ENCODE measurements around the gene PMPCB.

PMPCB gene

DNA sequence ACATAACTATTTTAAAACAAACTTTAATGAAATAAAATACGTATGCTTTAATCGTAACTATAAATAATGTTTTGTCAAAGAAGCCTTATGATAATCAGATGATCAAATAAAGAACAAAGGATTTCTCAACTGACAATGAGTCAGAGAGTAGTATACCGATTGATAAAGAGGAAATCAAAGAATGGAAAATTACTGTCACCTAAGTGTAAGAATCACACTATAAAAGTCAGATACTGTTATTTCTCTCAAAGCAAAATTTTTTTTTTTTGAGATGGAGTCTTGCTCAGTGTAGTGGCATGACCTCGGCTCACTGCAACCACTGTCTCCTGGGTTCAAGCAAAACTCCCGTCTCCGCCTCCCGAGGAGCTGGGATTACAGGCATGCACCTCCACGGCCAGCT is 28.5 kb downstream of the PMPCB start:
- DNase-seq (ENCODE audit: low spot score), result no peak

DNA sequence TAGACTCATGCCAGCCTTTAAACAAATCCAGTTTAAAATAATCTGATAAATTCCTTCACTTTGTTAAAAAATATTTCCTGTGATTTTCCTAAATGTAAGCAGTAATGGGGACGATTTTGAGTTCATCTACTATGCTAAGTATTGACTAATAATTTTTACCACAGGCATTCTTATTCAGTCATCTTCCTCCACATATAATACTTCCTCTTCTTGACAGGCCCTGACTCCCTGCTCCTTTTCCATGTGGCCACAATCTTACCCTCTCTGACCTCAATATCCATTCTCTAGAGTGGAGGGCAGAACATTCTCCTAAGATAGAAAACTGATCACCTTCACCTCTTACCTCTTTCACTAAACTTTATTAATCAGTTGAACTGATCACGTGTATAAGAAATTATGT is 39.5 kb downstream of the PMPCB start:
- DNase-seq (ENCODE audit: low spot score), result no peak

DNA sequence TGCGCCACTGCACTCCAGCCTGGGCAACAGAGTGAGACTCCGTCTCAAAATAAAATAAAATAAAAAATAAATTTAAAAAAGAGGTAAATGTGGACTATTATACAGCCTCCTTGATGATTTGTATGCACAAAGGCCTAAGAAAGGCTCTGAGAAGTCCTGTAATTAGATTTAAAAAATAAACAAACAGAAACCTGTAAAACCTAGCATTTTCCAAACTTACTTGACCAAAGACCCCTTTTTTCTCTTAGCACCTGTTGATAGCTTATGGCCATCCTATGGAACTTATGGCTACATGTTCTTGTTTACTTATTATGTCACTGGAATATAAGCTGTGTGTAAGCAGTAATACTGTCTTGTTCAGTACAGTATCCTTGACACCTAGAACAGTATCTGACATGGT is 41.6 kb downstream of the PMPCB start:
- DNase-seq (ENCODE audit: low spot score), result no peak

DNA sequence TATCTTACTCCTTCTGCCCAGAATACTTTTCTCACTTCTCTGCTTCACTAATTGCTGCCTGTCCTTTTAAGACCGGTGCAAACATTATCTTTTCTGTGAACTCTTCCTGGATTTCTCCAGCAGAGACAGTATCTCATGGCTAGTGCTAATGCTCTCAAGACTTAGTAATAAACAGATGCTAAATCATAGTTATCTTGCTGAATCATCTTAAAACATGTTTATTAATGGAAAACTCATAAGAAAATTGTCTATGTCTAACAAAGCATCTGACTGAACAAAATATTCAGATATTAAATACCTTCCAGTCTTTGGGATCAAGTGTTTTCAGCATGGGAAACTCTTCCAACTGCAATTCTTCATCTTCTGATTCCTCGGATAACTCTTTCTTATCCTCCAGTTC is 44.2 kb downstream of the PMPCB start:
- DNase-seq (ENCODE audit: low spot score), result no peak

DNA sequence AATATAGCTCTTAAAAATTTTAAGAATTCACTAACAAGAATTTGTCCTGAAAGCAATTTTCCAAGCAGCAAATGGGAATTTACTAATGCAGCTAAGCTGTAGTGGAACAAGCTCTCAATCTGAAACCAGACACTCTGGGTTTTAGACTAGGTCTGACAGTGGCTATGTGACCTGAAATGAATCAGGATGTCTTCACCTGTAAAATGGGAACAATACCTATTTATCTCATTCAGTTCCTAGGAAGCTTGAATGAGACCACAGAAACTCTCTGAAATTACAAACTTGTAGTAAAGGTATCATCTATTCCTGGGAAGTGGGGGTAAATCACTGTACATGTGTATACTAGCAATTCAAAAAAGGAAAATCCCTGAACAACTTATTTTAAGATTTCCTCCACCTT is 46.1 kb downstream of the PMPCB start:
- DNase-seq (ENCODE audit: low spot score), result no peak

DNA sequence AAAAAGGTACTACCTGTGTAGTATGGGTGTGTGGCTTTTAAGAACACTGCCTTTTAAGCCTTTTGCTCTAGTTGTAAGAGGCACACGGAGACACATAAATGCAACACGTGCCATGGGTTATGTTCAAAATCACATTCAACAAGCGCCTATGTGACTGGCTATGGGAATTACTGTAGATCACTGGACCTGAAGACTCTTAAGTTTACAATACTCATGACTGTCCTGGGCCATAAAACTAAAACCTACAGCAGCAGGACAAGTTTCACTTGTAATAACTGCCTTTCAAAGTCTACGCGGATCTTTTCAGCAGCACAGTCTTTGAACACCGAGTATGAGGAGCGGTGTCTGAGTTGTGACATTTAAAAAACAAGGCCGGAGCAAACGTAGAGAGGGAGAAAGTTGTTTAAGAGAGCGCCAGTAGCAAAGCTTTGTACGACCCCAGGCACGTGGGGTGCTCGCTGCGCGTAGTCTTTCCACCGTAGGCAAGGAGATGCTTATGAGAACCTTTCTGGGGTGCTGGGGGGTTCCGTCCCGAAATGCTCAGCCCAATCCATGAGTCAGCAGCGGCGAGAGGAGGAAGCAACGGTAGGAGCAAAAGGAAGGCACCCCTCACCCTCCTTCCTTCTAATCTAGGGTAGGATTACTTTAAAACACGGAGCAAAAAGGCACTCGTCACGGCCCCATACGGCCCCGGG is 46.7 kb downstream of the PMPCB start:
- peak; percentile 15 for DNase-seq (ENCODE audit: low spot score)

DNA sequence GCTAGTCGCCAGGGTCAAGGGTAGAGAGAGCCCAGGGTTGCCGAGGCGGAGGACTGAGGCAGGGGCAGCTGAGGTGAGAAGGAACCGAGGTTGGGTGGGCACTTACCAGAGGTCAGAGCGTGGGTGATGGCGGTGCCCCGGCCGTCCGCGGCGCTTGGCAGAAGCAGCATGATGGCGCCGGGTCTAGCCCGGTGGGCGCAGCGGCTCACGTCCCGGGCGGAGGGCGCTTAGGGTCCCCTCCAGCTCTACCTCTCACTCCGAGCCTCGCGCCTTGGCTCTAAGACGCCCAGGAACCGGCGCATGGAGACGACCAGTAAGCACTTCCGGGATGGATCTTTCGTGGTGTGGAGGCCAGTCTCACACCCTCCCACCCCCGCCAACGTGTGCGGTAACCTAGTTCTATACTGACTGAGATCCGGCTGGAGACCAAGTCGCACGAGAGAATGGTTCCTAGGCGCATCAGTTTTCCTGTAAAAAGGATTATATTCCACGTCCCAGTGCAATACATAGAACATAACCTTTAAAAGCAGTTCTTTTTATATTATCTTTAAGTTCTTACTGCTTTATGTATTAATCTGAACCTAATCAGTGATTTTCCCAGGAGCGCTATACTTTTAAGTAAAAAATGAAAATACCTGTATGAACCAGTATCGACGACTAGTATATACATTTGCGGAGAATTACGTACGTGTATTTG is 47.4 kb downstream of the PMPCB start, which contains the start of gene DNAJC2:
Gene DNAJC2 (minus strand): TSS at position 315 of the 697 bp plus-strand sequence. CDS start 145 bp downstream, at position 170.
- peak; percentile 89 for DNase-seq (ENCODE audit: low spot score)

DNA sequence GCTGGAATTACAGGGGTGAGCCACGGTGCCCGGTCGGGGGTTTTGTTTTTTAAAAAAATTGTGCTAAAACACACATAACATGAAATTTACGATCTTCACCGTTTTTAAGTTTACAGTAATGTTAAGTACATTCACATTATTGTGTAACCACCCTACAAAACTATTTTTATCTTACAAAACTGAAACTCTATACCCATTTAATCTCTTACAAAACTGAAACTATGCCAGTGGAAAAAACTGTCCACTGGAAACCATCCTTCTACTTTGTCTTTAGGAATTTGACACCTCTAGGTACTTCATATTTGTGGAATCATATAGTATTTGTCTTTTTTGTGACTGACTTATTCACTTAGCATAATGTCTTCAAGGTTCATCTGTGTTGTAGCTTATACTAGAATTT is 49.2 kb downstream of the PMPCB start:
- DNase-seq (ENCODE audit: low spot score), result no peak

DNA sequence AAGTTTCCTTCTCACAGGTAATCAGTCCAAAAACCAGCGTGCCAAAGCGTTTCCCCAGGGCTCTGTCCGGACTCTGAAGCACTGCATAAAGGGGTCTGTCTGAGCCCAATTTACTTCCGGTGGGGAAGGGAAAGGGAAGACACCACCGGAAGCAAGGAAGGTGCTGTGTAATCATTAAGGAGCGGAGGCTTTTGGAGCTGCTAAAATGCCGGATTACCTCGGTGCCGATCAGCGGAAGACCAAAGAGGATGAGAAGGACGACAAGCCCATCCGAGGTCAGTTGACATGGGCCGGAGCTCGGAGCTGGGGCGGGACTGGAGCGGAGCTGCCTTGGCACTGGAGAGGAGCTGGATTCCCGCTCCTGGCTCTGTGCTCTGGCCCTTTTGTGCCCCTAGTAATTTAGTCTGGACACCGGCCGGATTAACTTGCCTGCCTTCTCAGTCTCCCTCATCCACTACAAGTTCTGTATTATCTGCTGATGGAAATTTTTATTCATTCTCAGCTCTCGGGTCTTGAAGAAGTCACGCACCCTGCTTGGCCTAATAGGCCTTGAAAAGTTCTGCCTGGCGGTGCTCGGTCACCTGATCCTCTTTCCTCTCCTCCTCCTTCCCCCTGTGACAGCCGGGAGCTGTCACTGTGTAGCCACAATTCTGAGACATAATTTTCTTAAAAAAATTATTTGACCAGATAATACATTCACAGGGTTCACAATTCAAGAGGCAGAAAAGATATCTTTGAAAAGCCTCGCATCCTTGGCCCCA is 50.5 kb downstream of the PMPCB start, which contains the start of gene PSMC2:
Gene PSMC2 (plus strand): TSS at position 137 of the 761 bp plus-strand sequence. CDS start 69 bp downstream, at position 206.
- DNase-seq (ENCODE audit: low spot score), result peak; percentile 92

DNA sequence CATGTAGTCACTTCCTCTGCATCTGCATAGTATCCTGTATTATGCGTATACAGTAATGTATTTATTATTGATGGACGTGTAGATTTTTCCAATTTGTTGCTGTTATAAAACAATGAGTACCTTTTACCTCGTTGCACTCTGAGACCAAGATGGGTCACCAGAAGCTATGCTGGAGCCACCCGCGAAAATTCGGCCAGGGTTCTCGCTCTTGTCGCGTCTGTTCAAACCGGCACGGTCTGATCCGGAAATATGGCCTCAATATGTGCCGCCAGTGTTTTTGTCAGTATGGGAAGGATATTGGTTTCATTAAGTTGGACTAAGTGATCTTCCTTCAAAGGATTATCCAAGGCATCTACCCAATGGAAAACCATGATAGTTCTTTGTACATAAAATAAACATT is 51.2 kb downstream of the PMPCB start:
- DNase-seq (ENCODE audit: low spot score), result no peak

DNA sequence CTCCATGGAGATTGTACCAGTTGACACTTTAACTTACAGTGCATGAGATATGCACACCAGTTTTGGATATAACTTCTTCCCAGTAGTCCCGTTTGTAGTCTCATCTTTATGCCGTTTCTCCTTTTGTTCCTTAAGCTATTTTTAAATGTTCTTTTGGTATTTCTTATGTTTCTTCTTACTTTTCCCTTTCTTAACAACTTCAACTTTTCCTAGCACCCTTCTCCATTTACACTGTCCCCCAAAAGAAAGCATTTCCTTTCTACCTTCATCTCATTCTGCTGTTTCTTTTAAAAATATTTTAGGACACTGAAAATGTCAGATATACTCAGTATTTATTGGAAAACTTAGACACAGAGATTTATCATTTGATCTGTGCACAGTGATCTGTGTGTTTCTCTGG is 51.7 kb downstream of the PMPCB start:
- no peak for DNase-seq (ENCODE audit: low spot score)

DNA sequence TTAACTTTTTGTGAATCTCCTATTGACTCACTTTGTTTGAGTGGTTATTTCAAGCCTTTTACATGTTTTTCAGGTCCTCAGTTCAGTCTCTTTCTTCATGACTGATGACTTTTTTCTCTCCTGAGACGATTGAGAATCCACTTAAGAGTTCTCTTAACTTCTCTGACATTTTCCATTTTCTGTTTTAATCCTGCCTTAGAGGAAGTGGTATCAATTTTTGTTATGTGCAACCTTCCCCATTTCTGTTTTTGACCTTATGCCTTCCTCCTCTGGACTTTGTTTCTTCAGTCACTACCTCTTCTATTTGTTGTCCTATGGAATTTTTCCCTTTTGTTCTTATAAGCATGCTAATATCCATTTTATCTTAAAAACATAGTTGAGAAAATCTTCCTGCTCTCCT is 52.6 kb downstream of the PMPCB start:
- no peak for DNase-seq (ENCODE audit: low spot score)

Data from pons (tissue), 1 donor.